ENCODE results near the gene MACF1. TPM values are rescaled to one million over a fixed set of nuclear protein-coding genes. Genes with fewer than 3 reads are reported as not detected.
"Not testable (repeated sequence)": the region's sequence is repeated elsewhere in the genome, so short reads cannot be mapped to it uniquely, and the experiment has no call there.

The MACF1 gene
- total RNA-seq, 4 donors from 2014 or later: 210 to 602 (median 573) TPM

- Histone ChIP-seq H3K4me1 (no peaks in the 10 kb centered on the region), H3K27ac (no peak overlapping the region), H3K9me3 (no peaks in the 10 kb centered on the region), H3K4me3 (no peak overlapping the region), H3K36me3 (no peaks in the 10 kb centered on the region), H3K27me3 (no peaks in the 10 kb centered on the region)
- no peak for DNase-seq
- intact Hi-C loops (cut with DNase I; ENCODE audit: low total_unique reads): no loop called here
- TF ChIP-seq POLR2A (IDR thresholded peaks at IDR 0.05): no peak
- TF ChIP-seq CTCF (IDR thresholded peaks at IDR 0.05): no peak
Observed at GRCh38 chr1:39489567-39490239, 285.2 kb downstream of the MACF1 start.

DNA sequence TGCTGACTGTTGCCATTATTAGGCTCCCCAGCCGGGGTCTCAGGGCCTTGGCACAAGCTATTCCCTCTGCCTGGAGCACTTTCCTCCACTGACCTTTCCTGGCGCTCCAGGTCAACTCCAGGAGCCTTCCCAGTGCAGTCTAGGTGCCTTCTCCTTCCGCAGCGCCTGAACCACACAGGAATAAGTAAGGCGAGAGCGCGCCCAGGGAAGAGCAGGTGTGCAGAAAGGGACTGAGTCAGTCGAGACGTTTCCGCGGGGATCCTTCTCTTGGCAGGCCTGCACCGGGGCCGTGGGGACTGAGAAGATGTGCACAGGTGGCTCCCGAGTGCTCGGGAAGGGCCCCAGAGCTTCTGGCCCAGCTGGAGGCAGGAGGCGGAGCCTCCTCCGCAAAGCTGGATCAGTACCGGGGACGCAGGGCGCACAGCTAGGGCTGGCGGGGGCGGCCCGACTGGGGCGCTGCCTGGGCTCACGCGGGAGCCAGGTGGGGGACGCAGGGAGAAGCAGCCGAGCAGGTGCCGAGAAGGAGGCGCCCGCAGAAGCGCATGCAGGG is 286.2 kb downstream of the MACF1 start:
- H3K27ac ChIP-seq: no peak overlapping the region
- H3K36me3 ChIP-seq: no peaks in the 10 kb centered on the region
- DNase-seq: no peak
- intact Hi-C loops (cut with DNase I; ENCODE audit: low total_unique reads): no loop called here
- H3K9me3 ChIP-seq: no peaks in the 10 kb centered on the region
- TF ChIP-seq CTCF (IDR thresholded peaks at IDR 0.05) (no peak), POLR2A (IDR thresholded peaks at IDR 0.05) (no peak)
- no peaks in the 10 kb centered on the region for H3K27me3 ChIP-seq
- H3K4me1 ChIP-seq: no peaks in the 10 kb centered on the region
- peak overlapping the region; percentile 2 to 56 for H3K4me3 ChIP-seq

GRCh38 chr1:39491146-39491921 is 286.8 kb downstream of the MACF1 start, which contains the start of gene BMP8A:
Gene BMP8A (plus strand): TSS chr1:39491636. CDS start chr1:39491992, 356 bp downstream.
- peak within 1 kb of the TSS; percentile 2 to 56 for H3K4me3 ChIP-seq
- intact Hi-C loops (cut with DNase I; ENCODE audit: low total_unique reads): no loop called here
- TF ChIP-seq CTCF (IDR thresholded peaks at IDR 0.05) (peak in 1 of 4 experiments; percentile 7), POLR2A (IDR thresholded peaks at IDR 0.05) (peak in 1 of 2 donors; percentile 25)
- no peaks in the 10 kb centered on the region for H3K27me3 ChIP-seq
- no peaks in the 10 kb centered on the region for H3K9me3 ChIP-seq
- peak; percentile 38 to 58 for DNase-seq
- no peak within 1 kb of the TSS for H3K27ac ChIP-seq
- H3K4me1 ChIP-seq: no peaks in the 10 kb centered on the region
- no peaks in the 10 kb centered on the region for H3K36me3 ChIP-seq

- H3K9me3 ChIP-seq; intact Hi-C loops (cut with DNase I; ENCODE audit: low total_unique reads); H3K4me1 ChIP-seq; H3K27me3 ChIP-seq; H3K36me3 ChIP-seq; DNase-seq; H3K27ac ChIP-seq: not testable (repeated sequence)
- H3K4me3 ChIP-seq: peak overlapping the region in 1 of 2 donors; percentile 56
Observed at GRCh38 chr1:39492118-39493042, 287.9 kb downstream of the MACF1 start.

DNA sequence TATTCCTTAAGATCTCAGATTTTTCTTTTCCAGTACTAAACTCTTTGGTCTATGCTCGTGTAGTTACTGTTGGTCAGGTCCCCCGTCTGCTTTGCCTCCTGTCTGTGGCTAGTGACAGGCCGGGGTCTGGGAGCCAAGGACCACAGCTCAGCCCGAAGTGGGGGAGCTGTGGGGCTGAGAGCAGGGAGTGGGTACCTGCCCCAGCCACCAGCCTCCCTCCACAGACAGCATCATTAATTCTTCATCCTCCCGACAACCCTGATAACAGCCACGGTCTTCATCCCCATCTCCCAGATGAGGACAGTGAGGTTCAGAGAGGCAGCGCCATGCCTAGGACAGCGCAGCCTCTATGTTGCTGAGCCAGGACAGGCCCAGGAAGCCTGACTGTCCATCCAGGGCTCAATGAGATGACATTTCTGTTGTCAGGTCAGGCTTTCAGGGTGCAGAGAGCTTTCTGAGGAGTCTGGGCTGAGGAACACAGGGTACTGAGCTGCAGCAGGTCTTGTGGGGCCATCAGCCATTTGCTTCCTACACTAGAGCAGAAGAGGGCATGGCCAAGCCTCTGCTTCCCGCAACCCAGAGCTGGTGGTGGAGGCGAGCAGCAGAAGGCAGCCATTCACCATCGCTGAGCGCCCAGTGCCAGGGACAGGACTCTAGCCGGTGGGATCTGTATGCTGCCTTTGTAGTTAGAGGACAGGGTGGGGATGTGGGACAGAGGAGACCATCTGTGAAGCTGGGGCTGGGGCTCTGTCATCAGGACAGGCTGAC is 288.7 kb downstream of the MACF1 start:
- H3K9me3 ChIP-seq; H3K4me1 ChIP-seq; H3K4me3 ChIP-seq; H3K36me3 ChIP-seq; H3K27me3 ChIP-seq; DNase-seq; H3K27ac ChIP-seq; intact Hi-C loops (cut with DNase I; ENCODE audit: low total_unique reads): not testable (repeated sequence)

Data from uterus (tissue), 4 donors.